HCT116 (cell line): Measurements from ENCODE around the gene OPCML. TPM values are rescaled to one million over a fixed set of nuclear protein-coding genes. Genes with fewer than 3 reads are reported as not detected.

ENCODE experiments used
- ATAC-seq: fragments of 200-7000 bp; cut with Tn5 transposase; 2 replicates; pipeline ENCODE4 v1.9.1; 2020; ENCODE audit warnings: mild to moderate bottlenecking, moderate library complexity
- BruUV-seq: library from RNA; stranded (reverse); fragments of 400-500 nt; replicated peaks from 2 replicates; lab custom pipeline; 2021; lab: Mats Ljungman, UMichigan
- CTCF ChIA-PET: fragments of 300-600 bp; sonication (Branson Sonifier 250); formaldehyde crosslinking; loops from one replicate; lab custom pipeline; 2021; ENCODE audit warnings: antibody characterized with exemption; lab: Charles Lee
- POLR2A ChIA-PET: fragments of 300-600, 350-600 bp; sonication (Branson Sonifier 250); formaldehyde crosslinking; loops from one replicate; lab custom pipeline; 2021; ENCODE audit warnings: antibody characterized with exemption; lab: Charles Lee
- RAD21 ChIA-PET, 2 experiments: fragments of 300-600 bp; sonication (Branson Sonifier 250); formaldehyde crosslinking; loops; one replicate each; lab custom pipeline; 2023; ENCODE audit warnings: low total read pairs in 2 of 2; ENCODE audit not compliant: uncharacterized antibody in 2 of 2, unreplicated experiment in 2 of 2, low non-redundant PET in 1 of 2; lab: Charles Lee
- DNase-seq: peaks from one replicate; pipeline ENCODE4 v3.0.0-alpha.2; 2010; ENCODE audit warnings: low read depth, low spot score
- H2AFZ ChIP-seq: fragments of 200-600 bp; shearing (Covaris generic), sonication (generic); 2 replicates; pipeline ENCODE4 v1.6.1; 2017; ENCODE audit warnings: low read depth, mixed run types, mixed read lengths, antibody characterized with exemption, low read length; ENCODE audit not compliant: poor library complexity, severe bottlenecking
- H3K27ac ChIP-seq: 2 replicates; pipeline ENCODE4 v1.5.1; 2012; ENCODE audit warnings: low read depth, low read length
- H3K27me3 ChIP-seq: fragments of 200-600 bp; sonication (generic); 2 replicates; pipeline ENCODE4 v1.6.1; 2016; ENCODE audit warnings: mixed run types, low read length, mixed read lengths; ENCODE audit not compliant: insufficient read depth
- H3K36me3 ChIP-seq, 2 experiments: fragments of 200-500 bp in 1 of 2; fragments of 200-600 bp in 1 of 2; sonication (Bioruptor generic) in 1 of 2; sonication (generic) in 1 of 2; 2 replicates each; pipeline versions ENCODE4 v1.5.1 to v1.6.1; 2014 to 2016; ENCODE audit warnings: low read length in 2 of 2, inconsistent platforms in 1 of 2, mixed read lengths in 1 of 2, mixed run types in 1 of 2; ENCODE audit not compliant: insufficient read depth in 2 of 2, control insufficient read depth in 1 of 2
- H3K4me1 ChIP-seq, 2 experiments: fragments of 200-600 bp in 1 of 2; sonication (generic) in 1 of 2; 2 replicates each; pipeline versions ENCODE4 v1.5.1 to v1.6.1; 2012 to 2017; ENCODE audit warnings: low read length in 2 of 2, inconsistent platforms in 1 of 2, mild to moderate bottlenecking in 1 of 2, mixed read lengths in 1 of 2, mixed run types in 1 of 2, moderate library complexity in 1 of 2; ENCODE audit not compliant: insufficient read depth in 2 of 2, control insufficient read depth in 1 of 2
- H3K4me2 ChIP-seq: fragments of 200-600 bp; sonication (generic); 2 replicates; pipeline ENCODE4 v1.6.1; 2017; ENCODE audit warnings: mixed run types, low read length, mixed read lengths
- H3K4me3 ChIP-seq, 2 experiments: fragments of 200-600 bp in 1 of 2; sonication (generic) in 1 of 2; replicated peaks in 1 of 2; 2 replicates each; pipeline ENCODE4 v1.5.1; 2011 to 2016; ENCODE audit warnings: low read length in 2 of 2, control low read depth in 1 of 2, low read depth in 1 of 2, mild to moderate bottlenecking in 1 of 2, mixed read lengths in 1 of 2, mixed run types in 1 of 2
- H3K79me2 ChIP-seq: fragments of 200-600 bp; sonication (generic); 2 replicates; pipeline ENCODE4 v1.6.1; 2017; ENCODE audit warnings: mild to moderate bottlenecking, mixed run types, low read length, moderate library complexity, mixed read lengths; ENCODE audit not compliant: insufficient read depth
- H3K9ac ChIP-seq: fragments of 200-600 bp; sonication (generic); 2 replicates; pipeline ENCODE4 v1.6.1; 2016; ENCODE audit warnings: low read length, mixed read lengths
- H3K9me2 ChIP-seq: fragments of 200-600 bp; sonication (generic), shearing (Covaris generic); 2 replicates; pipeline ENCODE4 v1.6.1; 2017; ENCODE audit warnings: mixed run types, mild to moderate bottlenecking, moderate library complexity; ENCODE audit not compliant: insufficient read depth
- H3K9me3 ChIP-seq, 2 experiments: fragments of 200-500 bp in 1 of 2; fragments of 200-600 bp in 1 of 2; sonication (Bioruptor generic) in 1 of 2; sonication (generic) in 1 of 2; 2 replicates each; pipeline ENCODE4 v1.6.1; 2014 to 2017; ENCODE audit warnings: low read length in 2 of 2, mixed read lengths in 2 of 2, inconsistent platforms in 1 of 2, low read depth in 1 of 2, mild to moderate bottlenecking in 1 of 2, mixed run types in 1 of 2, moderate library complexity in 1 of 2; ENCODE audit not compliant: control insufficient read depth in 1 of 2, insufficient read depth in 1 of 2
- H4K20me1 ChIP-seq: fragments of 200-600 bp; sonication (generic), shearing (Covaris generic); 2 replicates; pipeline ENCODE4 v1.6.1; 2017; ENCODE audit warnings: mixed run types, mild to moderate bottlenecking, moderate library complexity; ENCODE audit not compliant: insufficient read depth
- CEBPB ChIP-seq: IDR thresholded peaks from 2 replicates; pipeline ENCODE4 v1.6.1; 2012; ENCODE audit warnings: low read depth
- EGR1 ChIP-seq: IDR thresholded peaks from 2 replicates; pipeline ENCODE4 v1.6.1; 2012; ENCODE audit warnings: low read depth
- ELF1 ChIP-seq: IDR thresholded peaks from 2 replicates; pipeline ENCODE4 v1.6.1; 2012; ENCODE audit warnings: low read depth, borderline replicate concordance
- EZH2 ChIP-seq: fragments of 200-600 bp; sonication (generic); IDR thresholded peaks from 2 replicates; pipeline ENCODE4 v1.6.1; 2017; ENCODE audit warnings: antibody characterized with exemption, mixed run types
- EZH2phosphoT487 ChIP-seq: fragments of 200-600 bp; IDR thresholded peaks from 2 replicates; pipeline ENCODE4 v1.6.1; 2018; ENCODE audit warnings: antibody characterized with exemption, borderline replicate concordance
- JUND ChIP-seq: IDR thresholded peaks from 2 replicates; pipeline ENCODE4 v1.6.1; 2012
- POLR2A ChIP-seq: IDR thresholded peaks from 2 replicates; pipeline ENCODE4 v1.7.0; 2011; ENCODE audit warnings: borderline replicate concordance; ENCODE audit not compliant: insufficient read depth, insufficient read length; ENCODE audit errors: extremely low read depth
- RAD21 ChIP-seq: IDR thresholded peaks from 2 replicates; pipeline ENCODE4 v1.6.1; 2012; ENCODE audit warnings: low read depth, mild to moderate bottlenecking
- SP1 ChIP-seq: IDR thresholded peaks from 2 replicates; pipeline ENCODE4 v1.6.1; 2012; ENCODE audit warnings: low read depth
- SRF ChIP-seq: IDR thresholded peaks from 2 replicates; pipeline ENCODE4 v1.6.1; 2012; ENCODE audit warnings: low read depth
- TCF7L2 ChIP-seq: IDR thresholded peaks from 2 replicates; pipeline ENCODE4 v1.7.0; 2011; ENCODE audit warnings: borderline replicate concordance, inconsistent platforms; ENCODE audit not compliant: insufficient read depth, insufficient read length; ENCODE audit errors: extremely low read depth
- ZFX ChIP-seq: fragments of 450-650 bp; IDR thresholded peaks from 2 replicates; pipeline ENCODE4 v1.6.1; 2017
- ZNF274 ChIP-seq: fragments of 200-500 bp; sonication (Bioruptor generic); IDR thresholded peaks from 2 replicates; pipeline ENCODE4 v1.6.1; 2014; ENCODE audit warnings: mild to moderate bottlenecking, low read depth, low read length, inconsistent platforms
- intact Hi-C: fragments of 100-400 bp; cut with micrococcal nuclease; formaldehyde crosslinking; loops from 2 replicates; pipeline ENCODE4 v1.10.0; 2022
- total RNA-seq: library from RNA; stranded (reverse); gene quantifications from one replicate; pipeline ENCODE4 v1.2.1, GENCODE V29; 2021; ENCODE audit not compliant: unreplicated experiment
- TF ChIP-seq, protein P1 (sequence below): IDR thresholded peaks from 2 replicates; pipeline ENCODE4 v1.6.1; 2011; ENCODE audit warnings: mild to moderate bottlenecking, low read length, moderate library complexity; ENCODE audit not compliant: insufficient replicate concordance; ENCODE audit errors: extremely low read depth
- TF ChIP-seq, protein P2 (sequence below): IDR thresholded peaks from 2 replicates; pipeline ENCODE4 v1.6.1; 2012
- TF ChIP-seq, protein P3 (sequence below), 3 experiments: fragments of 200-600 bp in 1 of 3; sonication (generic) in 1 of 3; IDR thresholded peaks in 2 of 3; conservative IDR thresholded peaks in 1 of 3; 2 replicates each; pipeline ENCODE4 v1.5.1; 2012 to 2017; ENCODE audit warnings: low read depth in 2 of 3, low read length in 2 of 3, antibody characterized with exemption in 1 of 3, borderline replicate concordance in 1 of 3, control low read depth in 1 of 3, mild to moderate bottlenecking in 1 of 3, mixed read lengths in 1 of 3, mixed run types in 1 of 3, moderate library complexity in 1 of 3; ENCODE audit not compliant: insufficient read depth in 1 of 3
- TF ChIP-seq, protein P4 (sequence below): IDR thresholded peaks from 2 replicates; pipeline ENCODE4 v1.6.1; 2012

Gene OPCML
- total RNA-seq, 1 experiment from 2014 or later, result not detected

DNA sequence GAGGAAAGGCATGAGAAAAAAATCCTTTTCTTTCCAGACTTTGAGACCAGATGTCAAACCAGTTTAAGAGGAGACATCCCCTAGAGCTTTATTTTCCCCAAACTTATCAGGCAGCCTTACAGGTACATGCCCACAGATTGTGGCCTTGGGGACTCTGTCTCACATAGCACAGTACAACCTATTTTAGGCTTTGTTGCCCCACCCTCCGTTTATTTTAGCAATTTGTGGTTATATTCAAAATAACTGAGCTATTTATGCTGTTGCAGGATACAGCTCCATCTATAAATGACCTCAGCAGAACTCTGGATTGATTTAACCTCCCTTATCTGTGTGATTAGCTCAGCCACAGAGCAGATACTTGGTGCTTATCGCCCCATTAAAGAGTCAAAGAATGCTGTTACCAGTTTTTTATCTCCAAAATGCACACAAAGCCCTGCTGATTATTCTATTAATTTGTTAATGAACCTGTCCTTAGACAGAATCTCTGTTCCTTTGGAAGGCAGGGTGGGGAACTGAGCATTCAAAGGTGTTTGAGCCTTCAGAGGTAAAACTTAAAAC, 525.2 kb downstream of the OPCML start:
- no TSS peak for BruUV-seq

DNA sequence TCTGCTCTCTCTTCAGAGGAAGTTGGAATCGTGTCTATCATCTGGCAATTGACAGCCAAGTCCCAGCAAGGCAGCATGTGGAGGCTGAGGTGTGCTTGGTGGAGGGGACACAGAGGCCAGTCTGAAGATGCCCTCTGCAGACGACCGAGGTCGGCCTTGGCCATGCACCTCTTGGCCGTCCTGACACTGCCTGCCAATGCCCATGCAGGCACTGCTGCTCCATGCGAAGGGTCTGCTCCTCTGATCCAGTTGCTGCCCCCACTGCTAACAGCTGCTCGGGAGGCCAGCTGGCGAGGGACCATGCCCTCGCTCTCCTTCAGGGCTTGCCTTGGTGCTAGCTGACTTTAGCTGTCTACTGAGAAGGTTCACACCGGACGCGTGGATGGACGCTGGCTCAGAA, 527.9 kb downstream of the OPCML start:
- H3K4me2 ChIP-seq, result no peak overlapping the region
- RAD21 ChIA-PET, result no interaction called here
- no peak overlapping the region for H3K9ac ChIP-seq
- no peak overlapping the region for H3K27ac ChIP-seq
- no peak overlapping the region for H2AFZ ChIP-seq
- H3K9me2 ChIP-seq, result no peaks in the 10 kb centered on the region
- no TSS peak for BruUV-seq
- no peaks in the 10 kb centered on the region for H3K27me3 ChIP-seq
- ATAC-seq, result no peak
- peaks cover 17 to 32% of the 10 kb centered on the region in 2 experiments; a peak in 2 of 4 replicates for H3K9me3 ChIP-seq
- H4K20me1 ChIP-seq, result no peaks in the 10 kb centered on the region
- H3K36me3 ChIP-seq, result no peaks in the 10 kb centered on the region
- no peaks in the 10 kb centered on the region for H3K4me1 ChIP-seq
- POLR2A ChIA-PET, result no interaction called here
- CTCF ChIA-PET, result no interaction called here
- H3K4me3 ChIP-seq, result no peak overlapping the region
- no peak for DNase-seq
- no peaks in the 10 kb centered on the region for H3K79me2 ChIP-seq
- intact Hi-C loops, result no loop called here
- no peak for TF ChIP-seq EZH2phosphoT487
- TF ChIP-seq SRF, result no peak
- TF ChIP-seq POLR2A, result no peak
- TF ChIP-seq JUND, result no peak
- TF ChIP-seq, protein P1, sequence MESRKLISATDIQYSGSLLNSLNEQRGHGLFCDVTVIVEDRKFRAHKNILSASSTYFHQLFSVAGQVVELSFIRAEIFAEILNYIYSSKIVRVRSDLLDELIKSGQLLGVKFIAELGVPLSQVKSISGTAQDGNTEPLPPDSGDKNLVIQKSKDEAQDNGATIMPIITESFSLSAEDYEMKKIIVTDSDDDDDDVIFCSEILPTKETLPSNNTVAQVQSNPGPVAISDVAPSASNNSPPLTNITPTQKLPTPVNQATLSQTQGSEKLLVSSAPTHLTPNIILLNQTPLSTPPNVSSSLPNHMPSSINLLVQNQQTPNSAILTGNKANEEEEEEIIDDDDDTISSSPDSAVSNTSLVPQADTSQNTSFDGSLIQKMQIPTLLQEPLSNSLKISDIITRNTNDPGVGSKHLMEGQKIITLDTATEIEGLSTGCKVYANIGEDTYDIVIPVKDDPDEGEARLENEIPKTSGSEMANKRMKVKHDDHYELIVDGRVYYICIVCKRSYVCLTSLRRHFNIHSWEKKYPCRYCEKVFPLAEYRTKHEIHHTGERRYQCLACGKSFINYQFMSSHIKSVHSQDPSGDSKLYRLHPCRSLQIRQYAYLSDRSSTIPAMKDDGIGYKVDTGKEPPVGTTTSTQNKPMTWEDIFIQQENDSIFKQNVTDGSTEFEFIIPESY, result no peak
- TF ChIP-seq ZFX, result no peak
- TF ChIP-seq ELF1, result no peak
- TF ChIP-seq, protein P2, sequence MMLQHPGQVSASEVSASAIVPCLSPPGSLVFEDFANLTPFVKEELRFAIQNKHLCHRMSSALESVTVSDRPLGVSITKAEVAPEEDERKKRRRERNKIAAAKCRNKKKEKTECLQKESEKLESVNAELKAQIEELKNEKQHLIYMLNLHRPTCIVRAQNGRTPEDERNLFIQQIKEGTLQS, result no peak
- no peak for TF ChIP-seq ZNF274
- TF ChIP-seq EZH2, result no peak
- TF ChIP-seq, protein P3, sequence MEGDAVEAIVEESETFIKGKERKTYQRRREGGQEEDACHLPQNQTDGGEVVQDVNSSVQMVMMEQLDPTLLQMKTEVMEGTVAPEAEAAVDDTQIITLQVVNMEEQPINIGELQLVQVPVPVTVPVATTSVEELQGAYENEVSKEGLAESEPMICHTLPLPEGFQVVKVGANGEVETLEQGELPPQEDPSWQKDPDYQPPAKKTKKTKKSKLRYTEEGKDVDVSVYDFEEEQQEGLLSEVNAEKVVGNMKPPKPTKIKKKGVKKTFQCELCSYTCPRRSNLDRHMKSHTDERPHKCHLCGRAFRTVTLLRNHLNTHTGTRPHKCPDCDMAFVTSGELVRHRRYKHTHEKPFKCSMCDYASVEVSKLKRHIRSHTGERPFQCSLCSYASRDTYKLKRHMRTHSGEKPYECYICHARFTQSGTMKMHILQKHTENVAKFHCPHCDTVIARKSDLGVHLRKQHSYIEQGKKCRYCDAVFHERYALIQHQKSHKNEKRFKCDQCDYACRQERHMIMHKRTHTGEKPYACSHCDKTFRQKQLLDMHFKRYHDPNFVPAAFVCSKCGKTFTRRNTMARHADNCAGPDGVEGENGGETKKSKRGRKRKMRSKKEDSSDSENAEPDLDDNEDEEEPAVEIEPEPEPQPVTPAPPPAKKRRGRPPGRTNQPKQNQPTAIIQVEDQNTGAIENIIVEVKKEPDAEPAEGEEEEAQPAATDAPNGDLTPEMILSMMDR (IDR thresholded peaks at IDR 0.05 in 2 of 3, conservative IDR thresholded peaks at IDR 0.05 in 1 of 3; ENCODE audit: borderline replicate concordance in 1 of 3, insufficient read depth in 1 of 3, low read depth in 2 of 3, low read length in 2 of 3), result no peak
- no peak for TF ChIP-seq RAD21
- TF ChIP-seq, protein P4, sequence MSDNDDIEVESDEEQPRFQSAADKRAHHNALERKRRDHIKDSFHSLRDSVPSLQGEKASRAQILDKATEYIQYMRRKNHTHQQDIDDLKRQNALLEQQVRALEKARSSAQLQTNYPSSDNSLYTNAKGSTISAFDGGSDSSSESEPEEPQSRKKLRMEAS, result no peak
- TF ChIP-seq CEBPB, result no peak
- no peak for TF ChIP-seq TCF7L2
- no peak for TF ChIP-seq SP1
- no peak for TF ChIP-seq EGR1

More for the DNA sequence above, 525.2 kb downstream of the OPCML start:
- no peak overlapping the region for H3K4me2 ChIP-seq
- no peak for ATAC-seq
- ChIA-PET CTCF (no interaction called here), RAD21 (no interaction called here), POLR2A (no interaction called here)
- no peaks in the 10 kb centered on the region for H3K4me1 ChIP-seq
- H3K9me3 ChIP-seq, result peaks cover 17 to 27% of the 10 kb centered on the region in 2 experiments; a peak in 2 of 4 replicates
- H3K4me3 ChIP-seq, result no peak overlapping the region
- no peak for DNase-seq
- intact Hi-C loops, result no loop called here
- H3K27me3 ChIP-seq, result no peaks in the 10 kb centered on the region
- H3K9me2 ChIP-seq, result no peaks in the 10 kb centered on the region
- TF ChIP-seq EZH2phosphoT487 (no peak), SP1 (no peak)
- TF ChIP-seq, all 23 proteins: peak for 0
- H4K20me1 ChIP-seq, result no peaks in the 10 kb centered on the region
- no peaks in the 10 kb centered on the region for H3K36me3 ChIP-seq
- no peak overlapping the region for H3K27ac ChIP-seq
- H2AFZ ChIP-seq, result no peak overlapping the region
- H3K79me2 ChIP-seq, result no peaks in the 10 kb centered on the region
- no peak overlapping the region for H3K9ac ChIP-seq
